Common myeloid progenitor, CD34-positive (primary cell): ENCODE results near the gene ADAMTSL2.

ENCODE experiments used
- CTCF ChIA-PET: fragments of 350-600 bp; sonication (Branson Sonifier 250); formaldehyde crosslinking; loops from one replicate; lab custom pipeline; 2021; ENCODE audit warnings: antibody characterized with exemption; lab: Charles Lee
- POLR2A ChIA-PET: fragments of 350-600 bp; sonication (Branson Sonifier 250); formaldehyde crosslinking; loops from one replicate; lab custom pipeline; 2021; ENCODE audit warnings: antibody characterized with exemption; lab: Charles Lee
- DNase-seq, 3 donors: peaks; one replicate each; pipeline versions ENCODE4 v3.0.0 to v3.0.0-alpha.2; 2013
- H3K27ac ChIP-seq, 2 experiments: 1 replicate in 1 of 2; 2 replicates in 1 of 2; pipeline ENCODE4 v1.7.0; 2013; ENCODE audit warnings: inconsistent platforms in 2 of 2, low read length in 2 of 2, mild to moderate bottlenecking in 2 of 2, low read depth in 1 of 2, moderate library complexity in 1 of 2; ENCODE audit not compliant: severe bottlenecking in 2 of 2, insufficient read depth in 1 of 2, poor library complexity in 1 of 2
- H3K27me3 ChIP-seq, 5 experiments: replicated peaks in 2 of 5; 1 replicate in 3 of 5; 2 replicates in 2 of 5; pipeline versions ENCODE4 v1.6.1 to v1.7.0; 2013; ENCODE audit warnings: low read length in 4 of 5, mild to moderate bottlenecking in 2 of 5, moderate library complexity in 2 of 5, inconsistent platforms in 1 of 5; ENCODE audit not compliant: insufficient read depth in 5 of 5, control insufficient read depth in 4 of 5
- H3K36me3 ChIP-seq, 4 experiments: 1 replicate in 2 of 4; 2 replicates in 2 of 4; pipeline versions ENCODE4 v1.6.1 to v1.7.0; 2013; ENCODE audit warnings: low read length in 3 of 4, control low read depth in 1 of 4, mild to moderate bottlenecking in 1 of 4; ENCODE audit not compliant: control insufficient read depth in 4 of 4, insufficient read depth in 4 of 4
- H3K4me1 ChIP-seq, 4 experiments: 1 replicate in 3 of 4; 2 replicates in 1 of 4; pipeline versions ENCODE4 v1.6.1 to v1.7.1; 2013; ENCODE audit warnings: low read length in 3 of 4, mild to moderate bottlenecking in 3 of 4, control low read depth in 1 of 4, inconsistent platforms in 1 of 4, moderate library complexity in 1 of 4; ENCODE audit not compliant: control insufficient read depth in 4 of 4, insufficient read depth in 4 of 4; ENCODE audit errors: control extremely low read depth in 1 of 4
- H3K4me3 ChIP-seq, 7 experiments: 1 replicate in 4 of 7; 2 replicates in 3 of 7; pipeline versions ENCODE4 v1.5.1 to v1.7.0; 2013; ENCODE audit warnings: mild to moderate bottlenecking in 7 of 7, low read length in 6 of 7, moderate library complexity in 6 of 7, inconsistent platforms in 2 of 7, low read depth in 2 of 7, control low read depth in 1 of 7; ENCODE audit not compliant: insufficient read depth in 4 of 7, control insufficient read depth in 1 of 7; ENCODE audit errors: extremely low read depth in 1 of 7
- H3K9me3 ChIP-seq, 5 experiments: 1 replicate in 4 of 5; 2 replicates in 1 of 5; pipeline versions ENCODE4 v1.6.1 to v1.7.1; 2013; ENCODE audit warnings: low read length in 4 of 5, mild to moderate bottlenecking in 2 of 5, inconsistent platforms in 1 of 5, low read depth in 1 of 5, moderate library complexity in 1 of 5; ENCODE audit not compliant: control insufficient read depth in 4 of 5, insufficient read depth in 2 of 5; ENCODE audit errors: control extremely low read depth in 1 of 5
- WGBS: methylation state at CpG from one replicate; pipeline ENCODE4 v1.1.5; 2013; ENCODE audit not compliant: insufficient coverage; 5-methylcytosine and 5-hydroxymethylcytosine counted together

The ADAMTSL2 gene

DNA sequence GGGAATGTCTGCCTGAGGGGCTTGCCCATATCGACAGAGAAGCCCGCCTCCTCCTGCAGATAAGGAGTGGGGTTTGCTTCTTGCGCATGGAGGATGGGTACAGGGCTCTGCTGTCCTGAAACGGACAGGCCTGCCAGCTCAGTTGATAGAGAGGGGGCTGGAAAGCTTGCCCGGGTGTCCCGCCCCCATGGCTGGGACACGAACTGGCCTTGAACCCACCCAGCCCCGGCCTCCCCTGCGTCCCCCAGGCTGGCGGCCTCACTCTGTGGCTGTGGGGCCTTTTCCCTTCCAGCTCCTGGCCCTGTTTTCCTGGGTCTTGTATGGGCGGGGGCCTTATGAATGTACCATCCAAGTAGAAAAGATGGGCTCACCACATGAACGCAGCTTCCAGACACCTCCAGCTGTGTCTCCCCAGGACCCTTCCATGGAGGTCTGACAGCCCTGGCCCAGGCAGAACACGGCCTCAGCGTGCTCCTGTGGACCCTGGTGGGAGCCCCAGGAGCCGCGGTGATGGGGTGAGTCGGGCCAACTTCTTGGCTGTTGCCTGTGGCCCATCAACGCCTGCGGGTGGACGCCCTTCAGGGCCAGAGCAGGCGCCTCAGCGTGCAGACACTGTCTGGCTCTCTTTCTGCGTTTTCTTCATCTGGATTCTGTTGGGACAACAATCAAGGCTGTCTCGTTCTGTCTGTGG, 39.7 kb upstream of the ADAMTSL2 start:
- ChIA-PET CTCF (interaction anchor here (0.9 to 2.3 kb wide), 4 partner anchors 8 to 309 kb away, joined by 4 to 22 read pairs (median 7); no protein-coding TSS in a partner anchor), POLR2A (no interaction called here)
- no peaks in the 10 kb centered on the region for H3K9me3 ChIP-seq
- no peak for DNase-seq
- peaks cover 0 to 3% (median 0%) of the 10 kb centered on the region in 4 experiments for H3K4me1 ChIP-seq
- no peak overlapping the region for H3K4me3 ChIP-seq
- H3K27me3 ChIP-seq: no peaks in the 10 kb centered on the region
- 98% methylated on average over 23 of the region's 24 CpGs for WGBS
- H3K36me3 ChIP-seq: no peaks in the 10 kb centered on the region
- H3K27ac ChIP-seq: no peak overlapping the region

DNA sequence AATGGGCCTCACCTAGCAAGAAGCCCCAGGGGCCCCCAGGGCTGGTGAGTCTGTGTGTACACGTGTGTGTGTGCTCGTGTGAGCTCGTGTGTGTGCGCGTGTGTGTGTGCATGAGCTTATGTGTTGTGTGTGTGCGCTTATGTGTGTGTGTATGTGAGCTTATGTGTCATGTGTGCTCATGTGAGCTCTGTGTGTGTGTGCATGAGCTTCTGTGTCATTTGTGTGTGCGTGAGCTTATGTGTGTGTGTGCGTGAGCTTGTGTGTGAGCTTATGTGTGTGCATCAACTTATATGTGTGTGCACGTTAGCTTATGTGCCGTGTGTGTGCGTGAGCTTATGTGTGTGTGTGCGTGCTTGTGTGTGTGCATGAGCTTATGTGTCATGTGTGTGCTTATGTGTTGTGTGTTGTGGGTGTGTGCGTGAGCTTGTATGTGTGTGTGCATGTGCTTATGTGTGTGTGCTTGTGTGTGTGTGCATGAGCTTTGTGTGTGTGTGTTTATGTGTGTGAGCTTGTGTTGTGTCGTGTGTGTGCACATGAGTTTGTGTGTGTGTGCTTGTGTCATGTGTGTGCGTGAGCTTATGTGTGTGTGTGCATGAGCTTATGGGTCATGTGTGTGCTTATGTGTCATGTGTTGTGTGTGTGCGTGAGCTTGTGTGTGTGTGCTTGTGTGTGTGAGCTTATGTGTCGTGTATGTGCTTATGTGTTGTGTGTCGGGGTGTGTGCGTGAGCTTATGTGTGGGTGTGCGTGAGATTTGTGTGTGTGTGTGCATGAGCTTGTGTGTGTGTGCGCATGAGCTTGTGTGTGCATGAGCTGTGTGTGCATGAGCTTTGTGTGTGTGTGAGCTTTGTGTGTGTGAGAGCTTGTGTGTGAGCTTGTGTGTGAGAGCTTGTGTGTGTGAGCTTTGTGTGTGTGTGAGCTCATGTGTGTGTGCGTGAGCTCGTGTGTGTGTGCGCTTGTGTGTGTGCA, 38.9 kb upstream of the ADAMTSL2 start:
- no peaks in the 10 kb centered on the region for H3K36me3 ChIP-seq
- H3K27me3 ChIP-seq: no peaks in the 10 kb centered on the region
- no peak overlapping the region for H3K27ac ChIP-seq
- H3K4me3 ChIP-seq: no peak overlapping the region
- WGBS: 93% methylated on average over 15 of the region's 24 CpGs
- no peak for DNase-seq
- H3K9me3 ChIP-seq: no peaks in the 10 kb centered on the region
- ChIA-PET POLR2A (no interaction called here), CTCF (interaction anchor here (0.9 to 2.3 kb wide), 7 partner anchors 9 to 309 kb away, joined by 3 to 22 read pairs (median 6); no protein-coding TSS in a partner anchor)
- H3K4me1 ChIP-seq: peaks cover 0 to 3% (median 0%) of the 10 kb centered on the region in 4 experiments

DNA sequence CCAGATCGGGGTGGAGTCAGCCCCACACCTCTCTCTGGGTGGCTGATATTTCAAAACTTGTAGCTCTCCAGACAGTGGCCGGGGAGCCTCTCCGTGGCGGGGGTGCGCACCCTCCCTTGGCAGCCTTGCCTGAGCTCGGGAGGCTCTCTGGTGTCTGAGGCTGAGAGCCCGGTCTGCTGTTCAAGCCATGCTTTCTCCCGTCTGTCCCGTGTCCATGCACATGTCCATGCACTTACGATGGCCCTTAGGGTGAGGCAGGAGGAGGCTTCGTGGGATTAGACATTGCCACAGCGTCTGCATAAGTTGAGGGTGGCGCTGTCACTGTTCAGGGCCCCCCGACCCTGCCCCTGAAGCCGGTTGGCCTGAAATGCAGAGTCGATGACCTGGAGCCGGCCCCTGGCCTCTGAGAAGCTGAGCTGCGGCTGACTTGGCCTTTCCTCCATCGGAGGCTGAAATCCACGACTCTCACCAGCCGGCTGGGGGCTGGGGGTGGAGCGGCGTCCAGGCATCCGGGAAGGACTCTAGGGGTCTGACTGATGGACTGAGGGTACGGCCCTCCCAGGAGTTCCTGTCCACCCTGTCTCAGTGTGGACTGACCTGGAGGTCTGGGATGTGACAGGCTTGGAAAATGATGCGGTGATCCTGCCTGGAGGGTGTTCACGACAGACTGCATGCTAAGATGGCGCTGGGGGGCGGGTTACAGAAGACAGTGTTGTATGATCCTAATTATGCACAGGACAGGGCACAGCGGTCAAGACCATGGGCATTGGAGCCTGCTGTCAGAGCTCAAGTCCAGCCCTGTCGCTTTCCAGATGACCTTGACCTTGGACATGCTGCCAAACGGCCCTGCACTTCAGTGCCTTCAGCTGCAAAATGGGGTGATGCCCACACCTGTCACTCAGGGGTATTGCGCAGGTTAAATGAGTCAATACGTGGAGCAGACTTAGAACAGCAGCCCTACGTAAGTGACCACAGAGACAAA, 37.4 kb upstream of the ADAMTSL2 start:
- H3K27me3 ChIP-seq: no peaks in the 10 kb centered on the region

DNA sequence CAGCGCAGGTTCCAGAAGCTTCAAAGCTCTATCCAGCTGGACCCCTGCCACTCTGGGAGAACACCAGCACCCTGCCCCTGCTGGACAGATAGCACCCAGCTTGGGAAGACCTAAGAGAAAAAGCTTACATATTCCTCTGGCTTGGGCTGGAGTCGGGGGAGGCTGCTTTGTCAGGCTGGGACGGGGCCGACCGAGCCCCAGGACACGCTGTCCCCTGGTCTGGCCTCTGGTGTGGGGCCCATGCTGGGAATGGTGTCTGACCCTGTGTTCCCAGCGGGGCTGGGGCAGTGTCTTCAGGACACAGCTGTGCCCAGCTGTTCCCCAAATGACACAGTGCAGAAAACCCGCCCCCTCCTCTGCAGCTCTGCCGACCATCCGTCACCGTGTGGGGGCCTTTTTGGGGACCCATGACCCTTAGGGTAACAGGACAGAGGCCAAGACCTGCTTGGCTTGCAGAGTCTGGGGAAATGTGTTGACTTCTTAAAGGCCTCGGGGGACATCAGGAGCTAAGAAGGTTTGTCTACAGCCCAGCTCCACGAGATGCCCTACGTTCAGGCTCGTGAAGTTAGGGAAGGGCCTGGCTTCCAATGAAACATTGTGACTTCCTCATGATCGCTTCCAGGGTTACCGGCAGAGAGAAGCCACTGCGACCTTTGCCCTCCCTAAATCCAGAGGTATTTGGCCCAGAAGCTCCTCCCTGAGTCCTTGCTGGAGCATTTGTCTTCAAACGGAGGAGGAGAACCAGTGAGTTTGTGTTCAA, 35.2 kb upstream of the ADAMTSL2 start:
- ChIA-PET POLR2A (no interaction called here), CTCF (interaction anchor here (1.1 to 1.6 kb wide), 2 partner anchors 8 to 12 kb away, joined by 3 to 5 read pairs; no protein-coding TSS in a partner anchor)
- Histone ChIP-seq H3K27me3 (no peaks in the 10 kb centered on the region), H3K36me3 (no peaks in the 10 kb centered on the region), H3K27ac (no peak overlapping the region), H3K9me3 (peaks cover 6 to 21% (median 11%) of the 10 kb centered on the region in 5 experiments), H3K4me3 (no peak overlapping the region), H3K4me1 (no peaks in the 10 kb centered on the region)
- no peak for DNase-seq
- 92% methylated on average over 19 of the region's 19 CpGs for WGBS

More for the DNA sequence above, 37.4 kb upstream of the ADAMTSL2 start:
- ChIA-PET CTCF (interaction anchor here (1.5 to 2.2 kb wide), 2 partner anchors 8 to 11 kb away, joined by 6 to 22 read pairs; no protein-coding TSS in a partner anchor), POLR2A (no interaction called here)
- Histone ChIP-seq H3K27ac (no peak overlapping the region), H3K9me3 (peaks cover 2 to 12% (median 7%) of the 10 kb centered on the region in 5 experiments), H3K4me1 (no peaks in the 10 kb centered on the region), H3K4me3 (no peak overlapping the region), H3K36me3 (no peaks in the 10 kb centered on the region)
- no peak for DNase-seq
- WGBS: 93% methylated on average over 27 of the region's 35 CpGs

DNA sequence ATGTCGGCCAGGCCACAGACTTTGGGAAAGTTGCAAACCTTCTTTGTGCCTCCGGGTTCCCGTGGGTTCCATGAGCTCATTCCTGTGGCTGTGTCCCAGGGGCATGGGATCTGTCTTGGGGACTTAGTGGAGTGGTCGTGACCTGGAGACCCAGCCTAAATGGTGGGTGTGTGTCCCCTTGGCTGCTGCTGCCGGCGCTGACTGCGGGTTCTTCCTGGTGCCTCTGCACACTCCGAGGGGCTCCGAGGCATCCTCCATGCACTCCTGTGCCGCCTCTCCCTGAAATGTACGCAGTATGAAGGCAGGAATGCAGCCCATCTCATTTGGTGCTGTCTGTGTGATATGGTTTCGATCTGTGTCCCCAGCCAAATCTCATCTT, 34.6 kb upstream of the ADAMTSL2 start:
- CTCF ChIA-PET: interaction anchor here (1.1 to 1.6 kb wide), 2 partner anchors 9 to 13 kb away, joined by 3 to 5 read pairs; no protein-coding TSS in a partner anchor

DNA sequence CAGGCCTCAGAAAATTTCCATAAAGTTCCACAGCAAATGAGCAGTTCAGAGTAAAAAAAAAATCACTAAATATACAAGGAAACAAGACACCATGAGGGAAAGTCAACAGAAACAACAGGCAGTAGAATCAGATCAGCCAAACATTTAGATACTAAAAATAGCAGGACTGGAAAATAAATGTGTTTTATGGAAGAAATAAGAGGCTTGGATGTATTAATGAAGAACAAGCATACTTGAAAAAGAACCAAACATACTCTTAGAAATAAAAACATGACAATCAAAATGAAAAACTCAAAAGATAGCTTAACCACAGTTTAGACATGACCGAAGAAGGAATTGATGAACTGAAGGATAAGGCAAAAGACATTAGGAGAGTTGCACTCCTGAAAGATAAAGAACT, 32.4 kb upstream of the ADAMTSL2 start:
- H3K27ac ChIP-seq: no peak overlapping the region
- H3K9me3 ChIP-seq: peaks cover 6 to 21% (median 11%) of the 10 kb centered on the region in 5 experiments
- POLR2A ChIA-PET: no interaction called here
- no peak for DNase-seq
- H3K27me3 ChIP-seq: no peaks in the 10 kb centered on the region
- no peak overlapping the region for H3K4me3 ChIP-seq
- 100% methylated on average over 1 of the region's 1 CpG for WGBS
- H3K4me1 ChIP-seq: no peaks in the 10 kb centered on the region
- CTCF ChIA-PET: no interaction called here
- no peaks in the 10 kb centered on the region for H3K36me3 ChIP-seq

More for the DNA sequence above, 34.6 kb upstream of the ADAMTSL2 start:
- Histone ChIP-seq H3K36me3 (no peaks in the 10 kb centered on the region), H3K27me3 (no peaks in the 10 kb centered on the region), H3K27ac (no peak overlapping the region), H3K4me1 (no peaks in the 10 kb centered on the region), H3K4me3 (no peak overlapping the region), H3K9me3 (peaks cover 6 to 21% (median 11%) of the 10 kb centered on the region in 5 experiments)
- no peak for DNase-seq
- WGBS: 100% methylated on average over 3 of the region's 12 CpGs
- POLR2A ChIA-PET: no interaction called here
